Kidney (tissue), 14 donors: ENCODE measurements around the gene LMAN1. TPM values are rescaled to one million over a fixed set of nuclear protein-coding genes. Genes with fewer than 3 reads are reported as not detected.

ENCODE experiments used
- DNase-seq, 5 donors: peaks; one replicate each; pipeline ENCODE4 v3.0.0-alpha.2; 2013 to 2020
- FAIRE-seq: peaks from 2 replicates; lab custom pipeline; 2012; peaks lifted over from hg19 to GRCh38; lab: Jason Lieb, UNC
- H3K27ac ChIP-seq, 2 donors: one replicate each; pipeline ENCODE4 v1.7.0; 2013; ENCODE audit warnings: low read depth in 2 of 2, low read length in 2 of 2, inconsistent platforms in 1 of 2
- H3K27me3 ChIP-seq: one replicate; pipeline ENCODE4 v1.7.1; 2013; ENCODE audit warnings: low read length, inconsistent platforms; ENCODE audit not compliant: control insufficient read depth, insufficient read depth
- H3K36me3 ChIP-seq, 3 donors: one replicate each; pipeline versions ENCODE4 v1.7.0 to v1.7.1; 2013; ENCODE audit warnings: low read length in 3 of 3, control low read depth in 1 of 3, inconsistent platforms in 1 of 3; ENCODE audit not compliant: insufficient read depth in 3 of 3, control insufficient read depth in 2 of 3
- H3K4me1 ChIP-seq, 3 donors: one replicate each; pipeline versions ENCODE4 v1.7.0 to v1.7.1; 2013; ENCODE audit warnings: low read length in 3 of 3, inconsistent platforms in 1 of 3, low read depth in 1 of 3; ENCODE audit not compliant: control insufficient read depth in 2 of 3, insufficient read depth in 2 of 3
- H3K4me3 ChIP-seq, 3 donors: one replicate each; pipeline versions ENCODE4 v1.7.0 to v1.8.1; 2013; ENCODE audit warnings: low read length in 3 of 3, control low read depth in 1 of 3, inconsistent platforms in 1 of 3
- H3K9ac ChIP-seq, 3 donors: one replicate each; pipeline versions ENCODE4 v1.7.0 to v1.7.1; 2013; ENCODE audit warnings: low read length in 3 of 3, control low read depth in 1 of 3, inconsistent platforms in 1 of 3
- H3K9me3 ChIP-seq, 3 donors: one replicate each; pipeline versions ENCODE4 v1.7.0 to v1.7.1; 2013; ENCODE audit warnings: low read length in 3 of 3, control low read depth in 1 of 3, inconsistent platforms in 1 of 3; ENCODE audit not compliant: control insufficient read depth in 2 of 3, insufficient read depth in 1 of 3
- intact Hi-C: fragments of 100-400 bp; cut with DNase I; formaldehyde crosslinking; loops from one replicate; pipeline ENCODE4 v1.11.1; 2022
- polyA plus RNA-seq: library from polyadenylated mRNA; stranded (reverse); fragments of 350-450 nt; fragmentation: Illumina TruSeq; extraction: RNeasy Lipid Tissue Mini Kit (QIAGEN cat#74804); gene quantifications from one replicate; pipeline ENCODE4 v1.2.3, GENCODE V29; 2014; ENCODE audit warnings: low read depth, low replicate concordance; ENCODE audit not compliant: insufficient read depth
- total RNA-seq: library from RNA; stranded (reverse); fragmentation: NEBNext Ultra II Directional; extraction: Animal tissue kit (Norgen Biotek cat#: 25700); gene quantifications from one replicate; pipeline ENCODE4 v1.2.1, GENCODE V29; 2021
- TF ChIP-seq, protein P1 (sequence below): IDR thresholded peaks from 3 replicates; pipeline ENCODE4 v1.5.1; 2012; ENCODE audit warnings: mild to moderate bottlenecking, moderate library complexity, borderline replicate concordance; ENCODE audit not compliant: insufficient read depth; ENCODE audit errors: extremely low read depth
- donor health status: control.
- donor health status: control.
- donor health status: control.
- donor health status: control.
- donor health status: control.
- donor health status: DM: yes; HTN: yes; CAD: no.
- donor health status: Normal renal cell carcinoma (clear cell type).

Gene LMAN1
- total and polyA plus RNA-seq, 2 donors from 2014 or later, result 31.6 to 78.8 TPM

GRCh38 chr18:59359576-59359952 lies 499 bp upstream of the LMAN1 start:
- peaks cover 0 to 8% (median 4%) of the 10 kb centered on the region in 3 donors for H3K36me3 ChIP-seq
- TF ChIP-seq, protein P1, sequence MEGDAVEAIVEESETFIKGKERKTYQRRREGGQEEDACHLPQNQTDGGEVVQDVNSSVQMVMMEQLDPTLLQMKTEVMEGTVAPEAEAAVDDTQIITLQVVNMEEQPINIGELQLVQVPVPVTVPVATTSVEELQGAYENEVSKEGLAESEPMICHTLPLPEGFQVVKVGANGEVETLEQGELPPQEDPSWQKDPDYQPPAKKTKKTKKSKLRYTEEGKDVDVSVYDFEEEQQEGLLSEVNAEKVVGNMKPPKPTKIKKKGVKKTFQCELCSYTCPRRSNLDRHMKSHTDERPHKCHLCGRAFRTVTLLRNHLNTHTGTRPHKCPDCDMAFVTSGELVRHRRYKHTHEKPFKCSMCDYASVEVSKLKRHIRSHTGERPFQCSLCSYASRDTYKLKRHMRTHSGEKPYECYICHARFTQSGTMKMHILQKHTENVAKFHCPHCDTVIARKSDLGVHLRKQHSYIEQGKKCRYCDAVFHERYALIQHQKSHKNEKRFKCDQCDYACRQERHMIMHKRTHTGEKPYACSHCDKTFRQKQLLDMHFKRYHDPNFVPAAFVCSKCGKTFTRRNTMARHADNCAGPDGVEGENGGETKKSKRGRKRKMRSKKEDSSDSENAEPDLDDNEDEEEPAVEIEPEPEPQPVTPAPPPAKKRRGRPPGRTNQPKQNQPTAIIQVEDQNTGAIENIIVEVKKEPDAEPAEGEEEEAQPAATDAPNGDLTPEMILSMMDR, result no peak
- intact Hi-C loops, result no loop called here
- peak overlapping the region; percentile 73 to 91 (median 81) for H3K4me3 ChIP-seq
- H3K4me1 ChIP-seq, result peaks cover 0 to 3% (median 0%) of the 10 kb centered on the region in 3 donors
- H3K9ac ChIP-seq, result peak overlapping the region; percentile 50 to 56 (median 51)
- FAIRE-seq (no peak), DNase-seq (no peak)
- no peaks in the 10 kb centered on the region for H3K27me3 ChIP-seq
- no peak overlapping the region for H3K27ac ChIP-seq
- no peaks in the 10 kb centered on the region for H3K9me3 ChIP-seq

DNA sequence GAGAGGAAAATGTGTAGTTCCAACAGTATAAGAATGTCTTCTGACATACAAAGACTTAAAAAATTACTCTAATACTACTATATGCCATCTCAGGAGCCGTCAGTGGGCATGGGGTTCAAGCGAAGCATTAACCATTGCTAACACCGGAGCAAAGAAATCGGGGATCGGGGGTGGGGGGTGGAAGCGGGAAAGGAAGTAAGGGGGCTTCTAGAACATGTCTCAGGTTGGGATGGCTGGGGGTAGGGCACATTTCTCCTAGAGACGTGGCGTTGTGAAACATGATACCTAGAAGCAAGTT lies 702 bp downstream of the LMAN1 start:
- no peak for DNase-seq
- H3K27ac ChIP-seq, result peak overlapping the region; percentile 71 to 89

GRCh38 chr18:59357928-59358327 lies 1.1 kb downstream of the LMAN1 start:
- Histone ChIP-seq H3K4me1 (peaks cover 0 to 3% (median 0%) of the 10 kb centered on the region in 3 donors), H3K27ac (peak overlapping the region in 1 of 2 donors; percentile 89), H3K27me3 (no peaks in the 10 kb centered on the region), H3K9me3 (no peaks in the 10 kb centered on the region), H3K4me3 (peak overlapping the region; percentile 73 to 89 (median 85)), H3K36me3 (peaks cover under 1 to 10% (median 4%) of the 10 kb centered on the region in 3 donors), H3K9ac (peak overlapping the region in 2 of 3 donors; percentile 79 to 83)
- DNase-seq, result peak in 2 of 5 donors; percentile 21 to 25
- FAIRE-seq, result no peak
- intact Hi-C loops, result no loop called here
- TF ChIP-seq, protein P1, result no peak

More for the DNA sequence above, 702 bp downstream of the LMAN1 start:
- peaks cover 0 to 8% (median 4%) of the 10 kb centered on the region in 3 donors for H3K36me3 ChIP-seq
- peak overlapping the region; percentile 79 to 93 (median 83) for H3K9ac ChIP-seq
- TF ChIP-seq, protein P1, result no peak
- peak overlapping the region; percentile 73 to 89 (median 85) for H3K4me3 ChIP-seq
- no peak for FAIRE-seq
- H3K27me3 ChIP-seq, result no peaks in the 10 kb centered on the region
- no peaks in the 10 kb centered on the region for H3K9me3 ChIP-seq
- intact Hi-C loops, result no loop called here
- H3K4me1 ChIP-seq, result peaks cover 0 to 3% (median 0%) of the 10 kb centered on the region in 3 donors

DNA sequence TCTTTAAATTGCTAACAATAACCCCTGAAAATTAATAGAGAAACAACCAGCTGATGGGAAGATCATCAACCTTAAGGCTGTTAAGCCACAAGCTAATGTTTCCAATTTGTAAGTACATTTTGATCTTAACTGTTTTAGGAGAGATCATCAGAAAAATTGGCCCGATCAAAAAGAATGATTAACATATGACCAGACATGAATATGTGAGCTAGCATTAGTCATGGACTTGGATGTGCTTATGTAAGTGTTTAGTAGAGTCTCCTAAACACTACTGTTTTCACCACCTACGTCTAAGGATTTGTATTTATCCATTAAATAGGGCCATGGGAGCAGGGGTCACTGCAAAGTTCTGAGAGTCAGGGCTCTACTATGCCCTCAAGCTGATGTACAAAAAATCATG lies 4.3 kb downstream of the LMAN1 start:
- Histone ChIP-seq H3K27me3 (no peaks in the 10 kb centered on the region), H3K4me1 (peaks cover 0 to 3% (median 0%) of the 10 kb centered on the region in 3 donors), H3K4me3 (no peak overlapping the region), H3K36me3 (peaks cover 7 to 24% (median 13%) of the 10 kb centered on the region in 3 donors), H3K27ac (no peak overlapping the region), H3K9ac (no peak overlapping the region), H3K9me3 (no peaks in the 10 kb centered on the region)
- intact Hi-C loops, result no loop called here
- no peak for FAIRE-seq
- TF ChIP-seq, protein P1, result no peak
- DNase-seq, result no peak
